HepG2 (cell line): ENCODE measurements around the gene HIVEP2. TPM values are rescaled to one million over a fixed set of nuclear protein-coding genes. Genes with fewer than 3 reads are reported as not detected.

Experiments used
- ATAC-seq: fragments of 200-7000 bp; cut with Tn5 transposase; 3 replicates; pipeline ENCODE4 v1.9.1; 2020; ENCODE audit warnings: mild to moderate bottlenecking, moderate library complexity
- BruUV-seq: library from RNA; stranded (reverse); fragments of 400-500 nt; replicated peaks from 2 replicates; lab custom pipeline; 2021; lab: Mats Ljungman, UMichigan
- CTCF ChIA-PET: fragments of 300-600 bp; formaldehyde crosslinking; extraction: SDS; loops from one replicate; lab custom pipeline; 2021; ENCODE audit warnings: low total read pairs, inconsistent platforms, low intra/inter-chr PET ratio; lab: Yijun Ruan, JAX
- POLR2A ChIA-PET: fragments of 350-600 bp; sonication (Branson Sonifier 250); formaldehyde crosslinking; loops from one replicate; lab custom pipeline; 2020; ENCODE audit warnings: antibody characterized with exemption, inconsistent platforms; lab: Yijun Ruan, JAX
- DNase-seq: peaks from one replicate; pipeline ENCODE4 v3.0.0-alpha.2; 2015; ENCODE audit warnings: low spot score
- FAIRE-seq: peaks from 3 replicates; lab custom pipeline; 2011; peaks lifted over from hg19 to GRCh38; lab: Jason Lieb, UNC
- H2AFZ ChIP-seq: one replicate; pipeline ENCODE4 v1.6.1; 2011; ENCODE audit warnings: low read length, inconsistent platforms
- H3K27ac ChIP-seq: fragments of 300-600 bp; 3 replicates; pipeline ENCODE4 v1.8.0; 2011; ENCODE audit warnings: mixed run types, mild to moderate bottlenecking, mixed read lengths, low read length, inconsistent platforms; ENCODE audit not compliant: insufficient read depth; ENCODE audit errors: extremely low read length
- H3K27me3 ChIP-seq, 2 experiments: fragments of 200-600 bp in 1 of 2; 2 replicates in 1 of 2; 3 replicates in 1 of 2; pipeline versions ENCODE4 v1.6.0 to v1.8.0; 2011; ENCODE audit warnings: low read length in 2 of 2, mild to moderate bottlenecking in 2 of 2, moderate library complexity in 2 of 2, inconsistent platforms in 1 of 2; ENCODE audit not compliant: insufficient read depth in 2 of 2, control insufficient read depth in 1 of 2
- H3K36me3 ChIP-seq, 2 experiments: fragments of 200-600 bp in 1 of 2; replicated peaks in 1 of 2; 2 replicates in 1 of 2; 3 replicates in 1 of 2; pipeline versions ENCODE4 v1.5.1 to v1.8.0; 2011; ENCODE audit warnings: low read length in 2 of 2, inconsistent platforms in 1 of 2; ENCODE audit not compliant: insufficient read depth in 2 of 2, control insufficient read depth in 1 of 2
- H3K4me1 ChIP-seq: 2 replicates; pipeline ENCODE4 v1.5.1; 2012; ENCODE audit warnings: low read length, inconsistent platforms; ENCODE audit not compliant: insufficient read depth
- H3K4me2 ChIP-seq: 2 replicates; pipeline ENCODE4 v1.6.0; 2011; ENCODE audit warnings: low read depth, low read length, inconsistent platforms
- H3K4me3 ChIP-seq, 3 experiments: fragments of 200-600 bp in 1 of 3; sonication (generic), shearing (Covaris generic) in 1 of 3; replicated peaks in 1 of 3; 2 replicates each; pipeline ENCODE4 v1.5.1; 2011 to 2016; ENCODE audit warnings: low read length in 3 of 3, inconsistent platforms in 2 of 3, low read depth in 2 of 3, mild to moderate bottlenecking in 2 of 3, control low read depth in 1 of 3, mixed read lengths in 1 of 3; ENCODE audit not compliant: insufficient read depth in 1 of 3
- H3K79me2 ChIP-seq: one replicate; pipeline ENCODE4 v1.6.1; 2011; ENCODE audit warnings: low read length, inconsistent platforms; ENCODE audit not compliant: insufficient read depth
- H3K9ac ChIP-seq: 2 replicates; pipeline ENCODE4 v1.6.0; 2011; ENCODE audit warnings: mild to moderate bottlenecking, low read depth, low read length, inconsistent platforms; ENCODE audit not compliant: insufficient read depth
- H3K9me3 ChIP-seq: 2 replicates; pipeline ENCODE4 v1.5.1; 2012; ENCODE audit warnings: mild to moderate bottlenecking, low read length
- H4K20me1 ChIP-seq: 2 replicates; pipeline ENCODE4 v1.6.0; 2011; ENCODE audit warnings: inconsistent platforms, mild to moderate bottlenecking, low read length, moderate library complexity; ENCODE audit not compliant: insufficient read depth
- ADNP ChIP-seq: sonication (generic); formaldehyde crosslinking; IDR thresholded peaks from 2 replicates; pipeline ENCODE4 v1.4.0; 2020; ENCODE audit warnings: missing genetic modification reagents
- AHR ChIP-seq: IDR thresholded peaks from 2 replicates; pipeline ENCODE4 v1.6.1; 2018; ENCODE audit warnings: missing genetic modification reagents, missing compliant biosample characterization
- ELF1 ChIP-seq: sonication (generic); formaldehyde crosslinking; IDR thresholded peaks from 2 replicates; pipeline ENCODE4 v1.4.0; 2020; ENCODE audit warnings: missing genetic modification reagents
- FOXC1 ChIP-seq: sonication (generic); formaldehyde crosslinking; IDR thresholded peaks from 2 replicates; pipeline ENCODE4 v1.8.0; 2022; ENCODE audit warnings: mild to moderate bottlenecking, missing genetic modification reagents, borderline replicate concordance
- HMGA1 ChIP-seq: sonication (generic); formaldehyde crosslinking; conservative IDR thresholded peaks from 2 replicates; pipeline ENCODE4 v1.4.0; 2020; ENCODE audit warnings: missing genetic modification reagents
- KLF12 ChIP-seq: sonication (generic); formaldehyde crosslinking; IDR thresholded peaks from 2 replicates; pipeline ENCODE4 v1.4.0; 2020; ENCODE audit warnings: missing genetic modification reagents, borderline replicate concordance
- NKX3-1 ChIP-seq: sonication (generic); formaldehyde crosslinking; IDR thresholded peaks from 2 replicates; pipeline ENCODE4 v1.5.0; 2020; ENCODE audit warnings: missing genetic modification reagents
- RORA ChIP-seq: sonication (generic); formaldehyde crosslinking; IDR thresholded peaks from 2 replicates; pipeline ENCODE4 v1.5.0; 2020; ENCODE audit warnings: mild to moderate bottlenecking, missing genetic modification reagents, moderate library complexity
- THYN1 ChIP-seq: sonication (generic); formaldehyde crosslinking; IDR thresholded peaks from 2 replicates; pipeline ENCODE4 v1.8.1; 2023; ENCODE audit warnings: low read depth, mild to moderate bottlenecking, moderate library complexity, missing genetic modification reagents, borderline replicate concordance
- ZKSCAN5 ChIP-seq: sonication (generic); formaldehyde crosslinking; IDR thresholded peaks from 2 replicates; pipeline ENCODE4 v1.5.1; 2020; ENCODE audit warnings: mild to moderate bottlenecking, missing genetic modification reagents
- ZNF143 ChIP-seq: sonication (generic); formaldehyde crosslinking; IDR thresholded peaks from 2 replicates; pipeline ENCODE4 v1.4.0; 2020; ENCODE audit warnings: missing genetic modification reagents
- ZNF207 ChIP-seq: fragments of 450-650 bp; IDR thresholded peaks from 2 replicates; pipeline ENCODE4 v1.6.1; 2016; ENCODE audit warnings: antibody characterized with exemption, borderline replicate concordance
- ZNF263 ChIP-seq: sonication (generic); formaldehyde crosslinking; IDR thresholded peaks from 2 replicates; pipeline ENCODE4 v1.4.0; 2020; ENCODE audit warnings: missing genetic modification reagents
- ZNF354B ChIP-seq: sonication (generic); formaldehyde crosslinking; IDR thresholded peaks from 2 replicates; pipeline ENCODE4 v1.8.0; 2022; ENCODE audit warnings: mild to moderate bottlenecking, missing genetic modification reagents
- WGBS: methylation state at CpG from one replicate; pipeline ENCODE4 v1.1.6; 2017; ENCODE audit warnings: low lambda C conversion rate; 5-methylcytosine and 5-hydroxymethylcytosine counted together
- in situ Hi-C: cut with HindIII; loops from 2 replicates; pipeline ENCODE4 v1.10.0; 2017; ENCODE audit warnings: low pct_unique_long_range_greater_than_20kb; ENCODE audit not compliant: extremely low pct_ligation_motif_present
- intact Hi-C: fragments of 100-400 bp; cut with micrococcal nuclease; formaldehyde crosslinking; loops from one replicate; pipeline ENCODE4 v1.10.0; 2022; ENCODE audit not compliant: unreplicated experiment
- polyA plus RNA-seq, 8 experiments: library from polyadenylated mRNA; depleted of rRNA in 3 of 8; stranded (reverse) in 7 of 8; unstranded in 1 of 8; fragments of >200 nt; fragmentation: Illumina TruSeq in 4 of 8; extraction: Trizol in 4 of 8; gene quantifications; 2 replicates each; pipeline versions ENCODE4 v1.2.1 to v1.2.3, GENCODE V29; 2011 to 2016; ENCODE audit warnings: low read depth in 4 of 8, missing spikeins in 1 of 8, mixed read lengths in 1 of 8; ENCODE audit not compliant: insufficient read depth in 1 of 8
- total RNA-seq, 5 experiments: library from RNA; depleted of rRNA; stranded (reverse); fragments of >200 nt; fragmentation: Illumina TruSeq; extraction: Trizol; gene quantifications; 2 replicates each; pipeline ENCODE4 v1.2.3, GENCODE V29; 2016; ENCODE audit warnings: low read depth in 1 of 5
- TF ChIP-seq, protein P1 (sequence below): sonication (generic); formaldehyde crosslinking; IDR thresholded peaks from 2 replicates; pipeline ENCODE4 v1.8.1; 2022; ENCODE audit warnings: low read depth, mild to moderate bottlenecking, missing genetic modification reagents
- TF ChIP-seq, protein P2 (sequence below): sonication (generic); formaldehyde crosslinking; IDR thresholded peaks from 2 replicates; pipeline ENCODE4 v1.8.1; 2023; ENCODE audit warnings: mild to moderate bottlenecking, missing genetic modification reagents
- TF ChIP-seq, protein P3 (sequence below): fragments of 450-650 bp; IDR thresholded peaks from 2 replicates; pipeline ENCODE4 v1.6.1; 2017; ENCODE audit warnings: mild to moderate bottlenecking

Gene HIVEP2
- total and polyA plus RNA-seq, 2 of the 13 experiments (the other 11 are each of a cell fraction or from before 2014, with no cell fraction given) = 3.4 to 12.9 TPM

DNA sequence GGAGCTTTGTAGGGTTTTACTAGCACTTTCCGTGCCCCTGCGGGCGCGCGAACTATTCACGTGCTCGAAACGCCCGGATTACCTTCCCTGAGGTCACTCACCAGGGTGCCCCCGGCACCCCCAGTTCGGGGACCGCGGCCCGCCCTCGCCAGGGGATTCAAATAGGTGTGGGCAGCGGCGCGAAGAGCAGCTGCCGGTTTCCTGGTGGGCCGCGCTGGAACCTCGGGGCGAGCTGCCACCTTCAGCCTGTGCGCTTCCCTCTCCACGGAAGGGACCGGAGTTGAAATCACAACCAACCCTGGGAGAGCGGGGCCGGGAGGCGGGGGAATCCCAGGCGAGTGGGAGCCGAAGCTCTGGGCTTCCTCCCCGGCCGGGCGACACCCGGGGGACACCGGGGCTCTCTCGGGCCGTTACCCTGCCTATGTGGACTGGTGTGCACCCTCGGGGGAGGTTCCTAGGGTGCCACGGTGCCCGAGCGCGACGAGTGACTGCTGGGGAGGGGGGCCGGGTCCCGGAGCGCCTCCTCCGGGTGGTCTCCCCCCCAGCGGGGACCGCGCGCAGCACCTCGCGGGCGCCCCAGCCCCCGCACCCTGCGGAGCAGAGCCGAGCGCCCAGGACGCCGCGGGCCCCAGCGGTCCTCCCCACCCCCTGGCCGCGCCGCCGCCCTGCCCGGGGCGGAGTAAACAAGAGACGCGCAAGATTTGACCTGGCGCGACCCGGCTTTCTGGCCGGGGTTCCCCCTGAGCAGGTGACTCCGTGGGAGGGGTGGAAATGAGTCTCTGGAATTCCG lies 2.1 kb upstream of the HIVEP2 start:
- Histone ChIP-seq H3K79me2 (peaks cover 24% of the 10 kb centered on the region), H3K4me1 (peaks cover 29% of the 10 kb centered on the region), H3K4me3 (peak overlapping the region; percentile 66 to 99 (median 78)), H2AFZ (peak overlapping the region; percentile 30), H3K9ac (peak overlapping the region; percentile 98), H3K27ac (peak overlapping the region; percentile 97), H3K36me3 (no peaks in the 10 kb centered on the region), H4K20me1 (peaks cover 7% of the 10 kb centered on the region; the same call in 1 of the 2 replicates), H3K9me3 (no peaks in the 10 kb centered on the region), H3K4me2 (peak overlapping the region; percentile 96), H3K27me3 (peaks cover 0 to 16% of the 10 kb centered on the region in 2 experiments; a peak in 3 of 5 replicates)
- POLR2A ChIA-PET = interaction anchor here (0.8 to 2.8 kb wide), 7 partner anchors 17 to 450 kb away, joined by 3 to 28 read pairs (median 4); partner anchors contain the start of gene AIG1
- no TSS peak for BruUV-seq
- intact Hi-C loops (loop anchor here (5.0 to 10.0 kb wide), 3 partner anchors 80 to 448 kb away; no protein-coding TSS in a partner anchor), in situ Hi-C loops (loop anchor here (5.0 to 10.0 kb wide), 3 partner anchors 100 to 468 kb away; partner anchors contain the start of gene AIG1)
- peak; percentile 67 for ATAC-seq
- FAIRE-seq = no peak
- CTCF ChIA-PET = no interaction called here
- 1% methylated on average over 34 of the region's 77 CpGs for WGBS
- DNase-seq = peak; percentile 67
- TF ChIP-seq ZNF143 (no peak), ZNF354B (CRISPR knock-in tag) (0 out of 2 replicates have a peak, but pooled peaks have one; percentile 23), NKX3-1 (no peak), ZNF207 (no peak), ZKSCAN5 (CRISPR knock-in tag) (no peak), THYN1 (CRISPR knock-in tag) (no peak), RORA (CRISPR knock-in tag) (no peak), FOXC1 (CRISPR knock-in tag) (no peak), AHR (CRISPR knock-in tag) (no peak), ADNP (no peak), ELF1 (no peak), ZNF263 (CRISPR knock-in tag) (peak; percentile 83), KLF12 (CRISPR knock-in tag) (peak; percentile 56), HMGA1 (CRISPR knock-in tag) (no peak)
- TF ChIP-seq, protein P1, sequence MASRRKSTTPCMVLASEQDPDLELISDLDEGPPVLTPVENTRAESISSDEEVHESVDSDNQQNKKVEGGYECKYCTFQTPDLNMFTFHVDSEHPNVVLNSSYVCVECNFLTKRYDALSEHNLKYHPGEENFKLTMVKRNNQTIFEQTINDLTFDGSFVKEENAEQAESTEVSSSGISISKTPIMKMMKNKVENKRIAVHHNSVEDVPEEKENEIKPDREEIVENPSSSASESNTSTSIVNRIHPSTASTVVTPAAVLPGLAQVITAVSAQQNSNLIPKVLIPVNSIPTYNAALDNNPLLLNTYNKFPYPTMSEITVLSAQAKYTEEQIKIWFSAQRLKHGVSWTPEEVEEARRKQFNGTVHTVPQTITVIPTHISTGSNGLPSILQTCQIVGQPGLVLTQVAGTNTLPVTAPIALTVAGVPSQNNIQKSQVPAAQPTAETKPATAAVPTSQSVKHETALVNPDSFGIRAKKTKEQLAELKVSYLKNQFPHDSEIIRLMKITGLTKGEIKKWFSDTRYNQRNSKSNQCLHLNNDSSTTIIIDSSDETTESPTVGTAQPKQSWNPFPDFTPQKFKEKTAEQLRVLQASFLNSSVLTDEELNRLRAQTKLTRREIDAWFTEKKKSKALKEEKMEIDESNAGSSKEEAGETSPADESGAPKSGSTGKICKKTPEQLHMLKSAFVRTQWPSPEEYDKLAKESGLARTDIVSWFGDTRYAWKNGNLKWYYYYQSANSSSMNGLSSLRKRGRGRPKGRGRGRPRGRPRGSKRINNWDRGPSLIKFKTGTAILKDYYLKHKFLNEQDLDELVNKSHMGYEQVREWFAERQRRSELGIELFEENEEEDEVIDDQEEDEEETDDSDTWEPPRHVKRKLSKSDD (CRISPR knock-in tag) = no peak
- TF ChIP-seq, protein P2, sequence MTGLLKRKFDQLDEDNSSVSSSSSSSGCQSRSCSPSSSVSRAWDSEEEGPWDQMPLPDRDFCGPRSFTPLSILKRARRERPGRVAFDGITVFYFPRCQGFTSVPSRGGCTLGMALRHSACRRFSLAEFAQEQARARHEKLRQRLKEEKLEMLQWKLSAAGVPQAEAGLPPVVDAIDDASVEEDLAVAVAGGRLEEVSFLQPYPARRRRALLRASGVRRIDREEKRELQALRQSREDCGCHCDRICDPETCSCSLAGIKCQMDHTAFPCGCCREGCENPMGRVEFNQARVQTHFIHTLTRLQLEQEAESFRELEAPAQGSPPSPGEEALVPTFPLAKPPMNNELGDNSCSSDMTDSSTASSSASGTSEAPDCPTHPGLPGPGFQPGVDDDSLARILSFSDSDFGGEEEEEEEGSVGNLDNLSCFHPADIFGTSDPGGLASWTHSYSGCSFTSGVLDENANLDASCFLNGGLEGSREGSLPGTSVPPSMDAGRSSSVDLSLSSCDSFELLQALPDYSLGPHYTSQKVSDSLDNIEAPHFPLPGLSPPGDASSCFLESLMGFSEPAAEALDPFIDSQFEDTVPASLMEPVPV (CRISPR knock-in tag) = peak; percentile 59; the same call in 1 of the 2 replicates
- TF ChIP-seq, protein P3, sequence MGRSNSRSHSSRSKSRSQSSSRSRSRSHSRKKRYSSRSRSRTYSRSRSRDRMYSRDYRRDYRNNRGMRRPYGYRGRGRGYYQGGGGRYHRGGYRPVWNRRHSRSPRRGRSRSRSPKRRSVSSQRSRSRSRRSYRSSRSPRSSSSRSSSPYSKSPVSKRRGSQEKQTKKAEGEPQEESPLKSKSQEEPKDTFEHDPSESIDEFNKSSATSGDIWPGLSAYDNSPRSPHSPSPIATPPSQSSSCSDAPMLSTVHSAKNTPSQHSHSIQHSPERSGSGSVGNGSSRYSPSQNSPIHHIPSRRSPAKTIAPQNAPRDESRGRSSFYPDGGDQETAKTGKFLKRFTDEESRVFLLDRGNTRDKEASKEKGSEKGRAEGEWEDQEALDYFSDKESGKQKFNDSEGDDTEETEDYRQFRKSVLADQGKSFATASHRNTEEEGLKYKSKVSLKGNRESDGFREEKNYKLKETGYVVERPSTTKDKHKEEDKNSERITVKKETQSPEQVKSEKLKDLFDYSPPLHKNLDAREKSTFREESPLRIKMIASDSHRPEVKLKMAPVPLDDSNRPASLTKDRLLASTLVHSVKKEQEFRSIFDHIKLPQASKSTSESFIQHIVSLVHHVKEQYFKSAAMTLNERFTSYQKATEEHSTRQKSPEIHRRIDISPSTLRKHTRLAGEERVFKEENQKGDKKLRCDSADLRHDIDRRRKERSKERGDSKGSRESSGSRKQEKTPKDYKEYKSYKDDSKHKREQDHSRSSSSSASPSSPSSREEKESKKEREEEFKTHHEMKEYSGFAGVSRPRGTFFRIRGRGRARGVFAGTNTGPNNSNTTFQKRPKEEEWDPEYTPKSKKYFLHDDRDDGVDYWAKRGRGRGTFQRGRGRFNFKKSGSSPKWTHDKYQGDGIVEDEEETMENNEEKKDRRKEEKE = no peak
